IMR-90 (cell line): ENCODE results near the gene IFT57.

ENCODE experiments used
- CEBPB ChIP-seq: IDR thresholded peaks from 2 replicates; pipeline ENCODE4 v1.6.1; 2012; ENCODE audit warnings: low read depth, low read length, improper control_type of control experiment
- MAZ ChIP-seq: IDR thresholded peaks from 2 replicates; pipeline ENCODE4 v1.6.1; 2012; ENCODE audit warnings: low read depth, mild to moderate bottlenecking, low read length, improper control_type of control experiment, moderate library complexity, borderline replicate concordance
- POLR2A ChIP-seq: IDR thresholded peaks from 2 replicates; pipeline ENCODE4 v1.6.1; 2012; ENCODE audit warnings: mild to moderate bottlenecking, low read depth, low read length
- RAD21 ChIP-seq: IDR thresholded peaks from 2 replicates; pipeline ENCODE4 v1.6.1; 2012; ENCODE audit warnings: low read length, improper control_type of control experiment
- RCOR1 ChIP-seq: IDR thresholded peaks from 2 replicates; pipeline ENCODE4 v1.6.1; 2012; ENCODE audit warnings: mild to moderate bottlenecking, low read length, improper control_type of control experiment; ENCODE audit not compliant: insufficient replicate concordance
- SMC3 ChIP-seq: fragments of 150-350 bp; IDR thresholded peaks from 2 replicates; pipeline ENCODE4 v1.6.1; 2016; ENCODE audit warnings: low read depth, mild to moderate bottlenecking, antibody characterized with exemption, low read length, moderate library complexity
- TF ChIP-seq, protein P1 (sequence below): conservative IDR thresholded peaks from 2 replicates; pipeline ENCODE4 v1.5.1; 2012; ENCODE audit warnings: mild to moderate bottlenecking, low read depth, low read length, improper control_type of control experiment

DNA sequence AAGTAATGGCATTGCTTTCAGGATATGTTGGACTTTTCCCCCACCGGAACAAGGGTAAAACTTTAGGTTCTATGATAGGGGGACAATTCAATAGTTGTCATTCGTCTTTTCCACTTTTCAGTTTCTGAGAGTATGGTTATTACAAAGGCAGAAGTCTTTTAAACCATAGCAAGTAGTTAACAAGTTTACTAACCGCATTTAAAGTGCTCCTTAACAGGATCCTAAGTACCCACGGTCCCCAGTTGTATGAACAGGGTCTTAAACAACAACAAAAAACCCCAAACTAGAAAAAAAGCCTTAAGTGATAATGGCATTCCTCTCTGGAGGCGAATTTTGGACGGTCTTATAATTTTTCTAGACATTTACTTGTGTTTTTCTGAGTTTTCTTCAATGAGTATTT is 831 bp downstream of the IFT57 start:
- TF ChIP-seq, protein P1, sequence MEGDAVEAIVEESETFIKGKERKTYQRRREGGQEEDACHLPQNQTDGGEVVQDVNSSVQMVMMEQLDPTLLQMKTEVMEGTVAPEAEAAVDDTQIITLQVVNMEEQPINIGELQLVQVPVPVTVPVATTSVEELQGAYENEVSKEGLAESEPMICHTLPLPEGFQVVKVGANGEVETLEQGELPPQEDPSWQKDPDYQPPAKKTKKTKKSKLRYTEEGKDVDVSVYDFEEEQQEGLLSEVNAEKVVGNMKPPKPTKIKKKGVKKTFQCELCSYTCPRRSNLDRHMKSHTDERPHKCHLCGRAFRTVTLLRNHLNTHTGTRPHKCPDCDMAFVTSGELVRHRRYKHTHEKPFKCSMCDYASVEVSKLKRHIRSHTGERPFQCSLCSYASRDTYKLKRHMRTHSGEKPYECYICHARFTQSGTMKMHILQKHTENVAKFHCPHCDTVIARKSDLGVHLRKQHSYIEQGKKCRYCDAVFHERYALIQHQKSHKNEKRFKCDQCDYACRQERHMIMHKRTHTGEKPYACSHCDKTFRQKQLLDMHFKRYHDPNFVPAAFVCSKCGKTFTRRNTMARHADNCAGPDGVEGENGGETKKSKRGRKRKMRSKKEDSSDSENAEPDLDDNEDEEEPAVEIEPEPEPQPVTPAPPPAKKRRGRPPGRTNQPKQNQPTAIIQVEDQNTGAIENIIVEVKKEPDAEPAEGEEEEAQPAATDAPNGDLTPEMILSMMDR = no peak
- TF ChIP-seq POLR2A (no peak), SMC3 (no peak), RCOR1 (no peak), RAD21 (no peak), CEBPB (no peak), MAZ (no peak)
